ENCODE data around the gene ACACB.

ACACB gene

GRCh38 chr12:109179927-109180326, 63.5 kb downstream of the ACACB start:
- DNase-seq, result no peak

DNA sequence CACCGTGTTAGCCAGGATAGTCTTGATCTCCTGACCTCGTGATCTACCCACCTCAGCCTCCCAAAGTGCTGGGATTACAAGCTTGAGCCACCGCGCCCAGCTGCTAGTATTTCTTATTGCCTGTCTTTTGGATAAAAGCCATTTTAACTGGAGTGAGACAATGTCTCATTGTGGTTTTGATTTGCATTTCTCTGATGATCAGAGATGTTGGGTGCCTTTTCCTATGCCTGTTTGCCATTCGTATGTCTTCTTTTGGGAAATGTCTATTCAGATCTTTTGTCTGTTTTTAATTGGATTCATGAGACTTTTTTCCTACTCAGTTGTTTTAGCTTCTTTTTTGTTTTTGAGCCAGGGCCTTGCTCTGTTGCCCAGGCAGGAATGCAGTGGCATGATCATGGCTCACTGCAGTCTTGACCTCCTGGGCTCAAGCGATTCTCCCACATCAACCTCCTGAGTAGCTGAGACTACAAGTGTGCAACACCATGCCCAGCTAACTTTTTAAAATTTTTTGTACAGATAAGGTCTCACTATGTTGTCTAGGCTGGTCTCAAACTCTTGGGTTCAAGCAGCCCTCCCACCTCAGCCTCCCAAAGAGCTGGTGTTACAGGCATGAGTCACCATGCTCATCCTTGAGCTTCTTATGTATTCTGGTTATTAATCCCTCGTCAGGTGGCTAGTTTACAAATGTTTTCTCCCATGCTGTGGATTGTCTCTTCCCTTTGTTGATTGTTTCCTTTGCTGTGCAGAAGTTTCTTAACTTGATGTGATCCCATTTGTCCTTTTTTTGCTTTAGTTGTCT, 65.9 kb downstream of the ACACB start:
- no peak for DNase-seq

- DNase-seq, result no peak
These were observed 69.1 kb downstream of the ACACB start for GRCh38 chr12:109185441-109185840.

- no peak for DNase-seq
These were observed 70.7 kb downstream of the ACACB start for GRCh38 chr12:109186993-109187653.

DNA sequence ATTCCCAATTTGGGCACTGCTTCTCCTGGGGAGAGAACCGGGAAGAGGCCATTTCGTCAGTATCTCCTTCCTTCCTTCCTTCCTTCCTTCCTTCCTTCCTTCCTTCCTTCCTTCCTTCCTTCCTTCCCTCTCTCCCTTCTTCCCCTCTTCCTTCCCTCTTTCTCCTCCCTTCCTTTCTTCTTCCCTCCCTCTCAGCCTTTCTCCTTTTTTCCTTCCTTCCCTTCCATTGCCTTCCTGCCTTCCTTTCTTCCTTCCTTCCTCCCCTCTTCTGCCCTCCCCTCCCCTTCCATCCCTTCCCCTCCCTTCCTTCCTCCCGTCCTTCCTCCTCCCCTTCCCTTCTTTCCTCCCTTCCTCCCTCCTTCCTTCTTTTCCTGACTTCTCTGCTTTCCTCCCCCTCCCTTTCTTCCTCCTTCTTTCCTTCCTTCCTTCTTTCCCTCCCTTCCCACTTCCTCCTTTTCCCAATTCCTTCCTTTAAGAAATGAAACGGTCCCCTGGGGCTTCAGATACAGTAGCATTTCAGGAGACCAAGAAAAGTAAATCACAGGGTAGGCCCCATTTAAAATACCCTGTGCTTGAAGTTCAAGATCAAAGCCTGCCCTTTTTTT, 71.8 kb downstream of the ACACB start:
- no peak for DNase-seq

DNA sequence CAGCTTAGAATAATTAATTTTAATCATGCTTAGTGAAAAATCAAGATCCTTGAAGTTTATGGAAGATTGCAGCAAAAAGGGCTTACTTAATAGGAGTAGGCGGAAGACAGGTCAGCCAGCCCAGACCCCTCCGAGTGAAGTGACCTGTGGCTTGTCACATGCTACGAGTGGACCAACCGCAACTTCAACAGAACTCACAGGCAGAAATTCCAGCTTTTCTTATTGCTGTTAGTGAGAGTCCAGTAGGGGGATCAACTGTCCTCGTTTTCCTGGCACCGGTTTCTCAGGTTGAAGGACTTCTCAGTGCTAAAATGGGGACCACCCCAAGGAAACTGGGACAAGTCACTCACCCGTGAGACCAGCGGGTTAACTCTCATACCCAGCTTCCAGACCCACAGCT, 72.9 kb downstream of the ACACB start:
- no peak for DNase-seq

DNA sequence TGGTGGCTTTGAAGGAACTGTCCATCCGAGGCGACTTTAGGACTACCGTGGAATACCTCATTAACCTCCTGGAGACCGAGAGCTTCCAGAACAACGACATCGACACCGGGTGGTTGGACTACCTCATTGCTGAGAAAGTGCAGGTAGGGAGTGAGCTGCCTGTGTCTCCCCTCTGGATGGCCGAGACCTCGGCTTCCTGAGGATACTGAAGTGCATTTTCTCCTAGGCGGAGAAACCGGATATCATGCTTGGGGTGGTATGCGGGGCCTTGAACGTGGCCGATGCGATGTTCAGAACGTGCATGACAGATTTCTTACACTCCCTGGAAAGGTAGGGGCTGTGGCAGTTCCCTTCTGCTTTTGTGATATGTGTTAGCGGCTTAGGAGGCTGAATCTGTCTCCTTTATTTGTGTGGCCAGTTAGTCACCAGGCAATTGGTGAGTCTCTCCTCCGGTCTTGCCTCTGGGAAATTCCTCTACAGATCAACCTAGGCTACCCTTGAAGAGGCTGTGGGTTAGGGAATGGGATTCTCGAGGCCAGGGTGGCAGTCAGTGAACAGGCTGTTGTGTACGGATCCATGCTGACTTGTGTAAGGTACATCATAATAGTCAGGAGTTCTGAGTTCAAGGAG, 75.3 kb downstream of the ACACB start:
- DNase-seq, result no peak

GRCh38 chr12:109192358-109192757, 76.0 kb downstream of the ACACB start:
- no peak for DNase-seq

- DNase-seq, result no peak
These were observed 77.5 kb downstream of the ACACB start for GRCh38 chr12:109193896-109194295.

DNA sequence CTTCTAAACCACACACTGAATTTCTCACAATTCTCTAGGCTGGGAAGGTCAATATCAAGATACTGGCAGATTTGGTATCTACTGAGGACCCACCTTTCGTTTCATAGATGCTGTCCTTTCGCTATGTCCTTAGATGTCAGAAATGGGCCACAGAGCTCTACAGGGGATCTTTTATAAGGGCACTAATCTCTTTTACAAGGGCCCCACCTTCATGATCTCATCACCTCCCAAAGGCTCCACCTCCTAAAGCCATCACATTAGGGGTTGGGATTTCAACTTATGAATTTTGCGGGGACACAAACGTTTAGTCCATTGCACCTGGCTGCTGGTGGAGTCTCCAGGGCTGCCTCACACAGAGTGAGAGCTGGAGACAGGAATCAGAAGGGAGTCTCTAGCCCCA, 79.9 kb downstream of the ACACB start:
- DNase-seq, result no peak

- peak; percentile 26 for DNase-seq
These were observed 80.9 kb downstream of the ACACB start for GRCh38 chr12:109197327-109197726.

GRCh38 chr12:109199324-109199723, 82.9 kb downstream of the ACACB start:
- no peak for DNase-seq

- no peak for DNase-seq
These were observed 84.6 kb downstream of the ACACB start for GRCh38 chr12:109200825-109201495.

DNA sequence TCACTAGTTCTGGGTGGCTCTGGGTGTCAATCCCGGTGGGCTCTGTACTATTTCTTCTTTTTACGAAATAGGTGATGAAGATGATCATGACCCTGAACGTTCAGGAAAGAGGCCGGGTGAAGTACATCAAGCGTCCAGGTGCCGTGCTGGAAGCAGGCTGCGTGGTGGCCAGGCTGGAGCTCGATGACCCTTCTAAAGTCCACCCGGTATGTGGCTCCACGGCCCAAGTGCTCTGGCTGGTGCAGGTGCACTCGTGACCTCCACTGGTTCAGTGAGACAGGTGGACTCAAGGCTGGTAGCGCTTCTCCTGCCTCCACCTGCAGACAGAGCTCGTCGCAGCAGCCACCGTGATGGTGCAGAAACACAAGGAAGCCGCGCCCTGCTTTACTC, 85.1 kb downstream of the ACACB start:
- DNase-seq, result no peak

GRCh38 chr12:109202770-109203169, 86.4 kb downstream of the ACACB start:
- DNase-seq, result no peak

GRCh38 chr12:109203480-109203879, 87.1 kb downstream of the ACACB start:
- DNase-seq, result no peak

DNA sequence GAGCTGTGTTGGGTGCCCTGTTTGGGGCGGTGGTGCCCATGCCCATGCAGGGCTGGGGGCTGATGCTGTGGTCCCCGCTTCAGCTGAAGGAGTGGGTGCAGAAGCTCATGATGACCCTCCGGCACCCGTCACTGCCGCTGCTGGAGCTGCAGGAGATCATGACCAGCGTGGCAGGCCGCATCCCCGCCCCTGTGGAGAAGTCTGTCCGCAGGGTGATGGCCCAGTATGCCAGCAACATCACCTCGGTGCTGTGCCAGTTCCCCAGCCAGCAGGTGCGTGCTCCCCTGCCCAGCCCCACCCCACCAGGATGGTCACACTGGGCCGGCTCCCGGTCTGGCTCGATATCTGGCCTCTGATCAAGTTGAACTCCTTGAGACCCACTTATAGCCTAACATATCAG, 92.7 kb downstream of the ACACB start:
- DNase-seq, result no peak

GRCh38 chr12:109212460-109213115, 96.2 kb downstream of the ACACB start:
- DNase-seq, result no peak

DNA sequence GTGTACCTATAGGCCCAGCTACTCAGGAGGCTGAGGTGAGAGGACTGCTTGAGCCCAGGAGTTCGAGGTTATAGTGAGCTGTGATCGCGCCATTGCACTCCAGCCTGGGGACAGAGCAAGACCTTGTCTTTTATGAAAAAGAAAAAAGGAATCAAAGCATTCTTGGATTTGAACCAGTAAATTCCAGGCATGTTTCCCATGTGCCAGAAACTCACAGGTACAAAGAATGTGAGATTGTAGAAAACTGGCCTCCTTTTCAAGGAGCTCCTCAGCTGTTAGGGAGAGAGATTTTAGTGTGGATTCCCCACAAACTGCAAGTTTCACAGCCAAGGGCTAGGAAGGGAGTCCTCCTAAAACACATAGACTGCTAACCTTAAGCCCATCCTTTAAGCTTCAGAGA, 97.7 kb downstream of the ACACB start:
- no peak for DNase-seq

DNA sequence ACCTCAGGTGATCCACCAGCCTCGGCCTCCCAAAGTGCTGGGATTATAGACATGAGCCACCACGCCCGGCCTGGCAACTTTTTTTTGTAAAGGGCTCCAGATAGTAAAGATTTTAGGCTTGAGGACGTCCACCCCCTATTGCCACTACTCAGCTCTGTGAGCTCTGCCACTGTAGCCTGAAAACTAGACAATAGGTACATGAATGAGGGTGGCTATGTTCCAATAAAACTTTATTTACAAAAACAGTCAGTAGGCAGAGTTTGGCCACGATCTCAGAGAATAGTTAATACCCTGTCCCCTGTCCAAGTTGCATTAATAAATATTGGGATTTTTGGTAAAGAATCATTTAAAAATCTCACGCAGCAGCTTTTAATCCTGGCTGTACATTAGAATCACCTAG, 102.6 kb downstream of the ACACB start:
- DNase-seq, result no peak

- DNase-seq, result no peak
These were observed 103.6 kb downstream of the ACACB start for GRCh38 chr12:109219938-109220337.

DNA sequence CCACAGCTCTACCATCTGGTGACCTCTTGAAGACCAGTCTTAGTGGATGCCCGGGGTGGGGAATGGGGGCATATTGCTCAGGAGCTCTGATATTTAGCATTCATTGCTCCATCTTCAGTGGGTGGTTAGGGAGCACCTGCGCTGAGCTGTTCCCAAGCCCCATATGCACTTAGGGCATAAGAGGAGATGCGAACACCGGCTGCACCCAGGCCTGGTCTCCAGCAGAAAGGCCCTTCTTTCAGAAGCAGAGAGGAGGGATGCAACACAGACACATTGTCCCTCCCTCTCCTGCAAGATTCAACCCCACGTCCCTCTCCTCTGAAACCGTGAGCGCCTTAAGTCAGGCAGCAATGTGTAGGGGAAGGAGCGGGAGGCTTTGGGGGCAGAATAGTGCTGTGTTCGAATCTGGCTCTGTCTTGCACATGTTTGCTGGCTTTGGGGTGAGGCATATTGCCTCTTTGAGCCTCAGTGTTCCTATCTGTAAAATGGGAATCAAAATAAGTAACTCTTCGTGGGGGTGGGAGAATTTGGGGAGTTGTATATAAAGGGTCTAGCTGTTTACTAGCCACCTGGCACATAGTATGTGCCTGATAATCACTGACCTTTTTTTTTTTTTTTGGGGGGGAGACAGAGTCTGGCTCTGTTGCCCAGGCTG, 105.0 kb downstream of the ACACB start:
- no peak for DNase-seq
